HEK293 (cell line): Measurements from ENCODE around the gene DOCK8.

Source experiments
- CTCF ChIA-PET: fragments of 350-600 bp; formaldehyde crosslinking; extraction: SDS; loops from one replicate; lab custom pipeline; 2021; ENCODE audit warnings: antibody characterized with exemption; lab: Yijun Ruan, JAX
- POLR2A ChIA-PET: fragments of 300-600 bp; formaldehyde crosslinking; extraction: SDS; loops from one replicate; lab custom pipeline; 2020; ENCODE audit warnings: antibody characterized with exemption, inconsistent platforms; lab: Yijun Ruan, JAX
- H3K27ac ChIP-seq: fragments of 200-500 bp; sonication (Bioruptor generic); 2 replicates; pipeline ENCODE4 v1.5.1; 2014; ENCODE audit warnings: low read depth, low read length, control low read depth, inconsistent platforms; ENCODE audit errors: extremely low read depth
- H3K36me3 ChIP-seq, 2 experiments: fragments of 200-500 bp in 1 of 2; sonication (Bioruptor generic) in 1 of 2; 1 replicate in 1 of 2; 2 replicates in 1 of 2; pipeline ENCODE4 v1.5.1; 2014 to 2017; ENCODE audit warnings: inconsistent platforms in 2 of 2, low read length in 2 of 2; ENCODE audit not compliant: control insufficient read depth in 2 of 2, insufficient read depth in 1 of 2
- H3K4me1 ChIP-seq: fragments of 200-500 bp; sonication (Bioruptor generic); 2 replicates; pipeline ENCODE4 v1.5.1; 2014; ENCODE audit warnings: mild to moderate bottlenecking, low read length, inconsistent platforms; ENCODE audit not compliant: control insufficient read depth, insufficient read depth
- H3K4me3 ChIP-seq: 2 replicates; pipeline ENCODE4 v1.5.1; 2011; ENCODE audit warnings: low read depth, mild to moderate bottlenecking, control low read depth, low read length, moderate library complexity
- H3K9me3 ChIP-seq: fragments of 200-500 bp; sonication (Bioruptor generic); 2 replicates; pipeline ENCODE4 v1.5.1; 2014; ENCODE audit warnings: low read depth, low read length, inconsistent platforms; ENCODE audit not compliant: control insufficient read depth, insufficient read depth
- BCL11A ChIP-seq: fragments of 450-650 bp; formaldehyde crosslinking; IDR thresholded peaks from 2 replicates; pipeline ENCODE4 v1.5.1; 2016; ENCODE audit warnings: low read depth, missing biosample characterization, missing genetic modification characterization
- GLI4 ChIP-seq: fragments of 450-650 bp; formaldehyde crosslinking; IDR thresholded peaks from 2 replicates; pipeline ENCODE4 v1.5.1; 2016; ENCODE audit warnings: missing biosample characterization, missing genetic modification characterization
- MEIS1 ChIP-seq: sonication (generic); formaldehyde crosslinking; IDR thresholded peaks from 2 replicates; pipeline ENCODE4 v1.8.1; 2022; ENCODE audit warnings: missing genetic modification reagents, mild to moderate bottlenecking, borderline replicate concordance
- PRDM2 ChIP-seq: fragments of 450-650 bp; formaldehyde crosslinking; IDR thresholded peaks from 2 replicates; pipeline ENCODE4 v1.5.1; 2016; ENCODE audit warnings: missing biosample characterization, missing genetic modification characterization, borderline replicate concordance
- SP2 ChIP-seq: fragments of 450-650 bp; formaldehyde crosslinking; IDR thresholded peaks from 2 replicates; pipeline ENCODE4 v1.5.1; 2016; ENCODE audit warnings: missing biosample characterization, missing genetic modification characterization
- TRIM28 ChIP-seq: IDR thresholded peaks from 2 replicates; pipeline ENCODE4 v1.6.1; 2011; ENCODE audit warnings: low read length, control low read depth, borderline replicate concordance
- ZBTB20 ChIP-seq: fragments of 450-650 bp; formaldehyde crosslinking; IDR thresholded peaks from 2 replicates; pipeline ENCODE4 v1.5.1; 2016; ENCODE audit warnings: missing biosample characterization, missing genetic modification characterization
- ZBTB44 ChIP-seq: fragments of 450-650 bp; IDR thresholded peaks from 2 replicates; pipeline ENCODE4 v1.5.1; 2018; ENCODE audit warnings: missing biosample characterization, mild to moderate bottlenecking, missing genetic modification characterization
- ZNF114 ChIP-seq: fragments of 450-650 bp; formaldehyde crosslinking; IDR thresholded peaks from 2 replicates; pipeline ENCODE4 v1.5.0; 2017; ENCODE audit warnings: missing biosample characterization, missing genetic modification characterization
- ZNF121 ChIP-seq: fragments of 450-650 bp; formaldehyde crosslinking; IDR thresholded peaks from 2 replicates; pipeline ENCODE4 v1.5.1; 2016; ENCODE audit warnings: missing biosample characterization, missing genetic modification characterization
- ZNF133 ChIP-seq: fragments of 450-650 bp; formaldehyde crosslinking; IDR thresholded peaks from 2 replicates; pipeline ENCODE4 v1.5.1; 2016; ENCODE audit warnings: missing biosample characterization, missing genetic modification characterization
- ZNF148 ChIP-seq: fragments of 450-650 bp; formaldehyde crosslinking; IDR thresholded peaks from 2 replicates; pipeline ENCODE4 v1.5.0; 2017; ENCODE audit warnings: missing biosample characterization, missing genetic modification characterization, borderline replicate concordance
- ZNF19 ChIP-seq: fragments of 450-650 bp; formaldehyde crosslinking; IDR thresholded peaks from 2 replicates; pipeline ENCODE4; 2016; ENCODE audit warnings: missing biosample characterization, missing genetic modification characterization, low read depth
- ZNF362 ChIP-seq: fragments of 450-650 bp; formaldehyde crosslinking; IDR thresholded peaks from 2 replicates; pipeline ENCODE4 v1.5.1; 2016; ENCODE audit warnings: missing biosample characterization, missing genetic modification characterization
- ZNF366 ChIP-seq: fragments of 450-650 bp; formaldehyde crosslinking; conservative IDR thresholded peaks from 2 replicates; pipeline ENCODE4 v1.5.1; 2016; ENCODE audit warnings: missing biosample characterization, missing genetic modification characterization
- ZNF514 ChIP-seq: fragments of 450-650 bp; formaldehyde crosslinking; IDR thresholded peaks from 2 replicates; pipeline ENCODE4 v1.5.1; 2016; ENCODE audit warnings: missing biosample characterization, missing genetic modification characterization
- ZNF529 ChIP-seq: fragments of 450-650 bp; formaldehyde crosslinking; IDR thresholded peaks from 2 replicates; pipeline ENCODE4 v1.5.1; 2017; ENCODE audit warnings: missing genetic modification characterization, missing biosample characterization; ENCODE audit not compliant: insufficient replicate concordance
- ZNF600 ChIP-seq: fragments of 450-650 bp; formaldehyde crosslinking; IDR thresholded peaks from 2 replicates; pipeline ENCODE4 v1.5.1; 2016; ENCODE audit warnings: missing biosample characterization, missing genetic modification characterization
- ZNF623 ChIP-seq: fragments of 450-650 bp; formaldehyde crosslinking; IDR thresholded peaks from 2 replicates; pipeline ENCODE4 v1.5.1; 2016; ENCODE audit warnings: missing biosample characterization, missing genetic modification characterization
- ZNF664 ChIP-seq: fragments of 450-650 bp; formaldehyde crosslinking; IDR thresholded peaks from 2 replicates; pipeline ENCODE4 v1.5.1; 2016; ENCODE audit warnings: missing biosample characterization, missing genetic modification characterization
- ZNF843 ChIP-seq: fragments of 450-650 bp; formaldehyde crosslinking; IDR thresholded peaks from 2 replicates; pipeline ENCODE4 v1.5.1; 2016; ENCODE audit warnings: missing biosample characterization, missing genetic modification characterization
- TF ChIP-seq, protein P1 (sequence below): fragments of 450-650 bp; formaldehyde crosslinking; IDR thresholded peaks from 2 replicates; pipeline ENCODE4 v1.5.1; 2016; ENCODE audit warnings: missing biosample characterization, missing genetic modification characterization
- TF ChIP-seq, protein P2 (sequence below): fragments of 450-650 bp; formaldehyde crosslinking; IDR thresholded peaks from 2 replicates; pipeline ENCODE4 v1.5.1; 2016; ENCODE audit warnings: missing biosample characterization, missing genetic modification characterization

The DOCK8 gene

DNA sequence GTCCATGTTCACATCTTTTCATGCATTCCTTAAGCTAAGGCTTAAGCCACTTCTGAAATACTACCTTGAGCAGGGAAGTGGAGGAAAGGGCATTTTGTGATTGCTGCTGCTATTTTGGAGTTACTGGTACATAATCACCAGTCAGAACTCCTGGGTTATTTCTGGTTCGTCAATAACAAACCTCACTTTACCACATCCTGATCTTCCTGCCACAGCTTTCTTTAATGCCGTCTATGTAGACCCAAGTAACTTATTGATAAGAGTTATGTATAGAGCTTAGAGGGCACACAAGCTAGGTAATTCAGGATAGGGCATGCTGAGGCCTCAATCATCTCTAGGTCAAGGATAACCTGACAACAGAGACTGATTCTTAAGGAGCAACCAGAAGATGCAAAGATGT, 120.7 kb downstream of the DOCK8 start (continued):
- TF ChIP-seq ZBTB44 (tag by site-specific recombination) (no peak), ZNF843 (tag by site-specific recombination) (no peak), ZNF362 (tag by site-specific recombination) (no peak), ZNF148 (tag by site-specific recombination) (no peak), ZNF114 (tag by site-specific recombination) (no peak), ZNF19 (no peak), ZNF514 (tag by site-specific recombination) (no peak), ZNF133 (tag by site-specific recombination) (no peak), GLI4 (tag by site-specific recombination) (no peak), TRIM28 (no peak), BCL11A (tag by site-specific recombination) (no peak), ZNF600 (tag by site-specific recombination) (no peak), ZNF529 (no peak), ZBTB20 (tag by site-specific recombination) (no peak)
- TF ChIP-seq, protein P1, sequence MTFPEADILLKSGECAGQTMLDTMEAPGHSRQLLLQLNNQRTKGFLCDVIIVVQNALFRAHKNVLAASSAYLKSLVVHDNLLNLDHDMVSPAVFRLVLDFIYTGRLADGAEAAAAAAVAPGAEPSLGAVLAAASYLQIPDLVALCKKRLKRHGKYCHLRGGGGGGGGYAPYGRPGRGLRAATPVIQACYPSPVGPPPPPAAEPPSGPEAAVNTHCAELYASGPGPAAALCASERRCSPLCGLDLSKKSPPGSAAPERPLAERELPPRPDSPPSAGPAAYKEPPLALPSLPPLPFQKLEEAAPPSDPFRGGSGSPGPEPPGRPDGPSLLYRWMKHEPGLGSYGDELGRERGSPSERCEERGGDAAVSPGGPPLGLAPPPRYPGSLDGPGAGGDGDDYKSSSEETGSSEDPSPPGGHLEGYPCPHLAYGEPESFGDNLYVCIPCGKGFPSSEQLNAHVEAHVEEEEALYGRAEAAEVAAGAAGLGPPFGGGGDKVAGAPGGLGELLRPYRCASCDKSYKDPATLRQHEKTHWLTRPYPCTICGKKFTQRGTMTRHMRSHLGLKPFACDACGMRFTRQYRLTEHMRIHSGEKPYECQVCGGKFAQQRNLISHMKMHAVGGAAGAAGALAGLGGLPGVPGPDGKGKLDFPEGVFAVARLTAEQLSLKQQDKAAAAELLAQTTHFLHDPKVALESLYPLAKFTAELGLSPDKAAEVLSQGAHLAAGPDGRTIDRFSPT (tag by site-specific recombination), result no peak

GRCh38 chr9:336039-336438, 121.4 kb downstream of the DOCK8 start:
- no peak overlapping the region for H3K27ac ChIP-seq
- ChIA-PET POLR2A (no interaction called here), CTCF (interaction anchor here (0.5 to 2.1 kb wide), 3 partner anchors 10 to 56 kb away, joined by 6 to 9 read pairs (median 8); no protein-coding TSS in a partner anchor)
- H3K36me3 ChIP-seq, result no peaks in the 10 kb centered on the region
- H3K4me1 ChIP-seq, result no peaks in the 10 kb centered on the region
- H3K4me3 ChIP-seq, result no peak overlapping the region
- no peaks in the 10 kb centered on the region for H3K9me3 ChIP-seq
- TF ChIP-seq ZNF114 (tag by site-specific recombination) (no peak), ZNF664 (tag by site-specific recombination) (no peak), ZNF366 (no peak), ZNF843 (tag by site-specific recombination) (no peak), ZNF121 (no peak), ZNF623 (tag by site-specific recombination) (no peak), ZBTB20 (tag by site-specific recombination) (no peak), SP2 (tag by site-specific recombination) (no peak), PRDM2 (tag by site-specific recombination) (no peak), MEIS1 (no peak)
- TF ChIP-seq, protein P2, sequence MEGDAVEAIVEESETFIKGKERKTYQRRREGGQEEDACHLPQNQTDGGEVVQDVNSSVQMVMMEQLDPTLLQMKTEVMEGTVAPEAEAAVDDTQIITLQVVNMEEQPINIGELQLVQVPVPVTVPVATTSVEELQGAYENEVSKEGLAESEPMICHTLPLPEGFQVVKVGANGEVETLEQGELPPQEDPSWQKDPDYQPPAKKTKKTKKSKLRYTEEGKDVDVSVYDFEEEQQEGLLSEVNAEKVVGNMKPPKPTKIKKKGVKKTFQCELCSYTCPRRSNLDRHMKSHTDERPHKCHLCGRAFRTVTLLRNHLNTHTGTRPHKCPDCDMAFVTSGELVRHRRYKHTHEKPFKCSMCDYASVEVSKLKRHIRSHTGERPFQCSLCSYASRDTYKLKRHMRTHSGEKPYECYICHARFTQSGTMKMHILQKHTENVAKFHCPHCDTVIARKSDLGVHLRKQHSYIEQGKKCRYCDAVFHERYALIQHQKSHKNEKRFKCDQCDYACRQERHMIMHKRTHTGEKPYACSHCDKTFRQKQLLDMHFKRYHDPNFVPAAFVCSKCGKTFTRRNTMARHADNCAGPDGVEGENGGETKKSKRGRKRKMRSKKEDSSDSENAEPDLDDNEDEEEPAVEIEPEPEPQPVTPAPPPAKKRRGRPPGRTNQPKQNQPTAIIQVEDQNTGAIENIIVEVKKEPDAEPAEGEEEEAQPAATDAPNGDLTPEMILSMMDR (tag by site-specific recombination), result no peak
